KMS-11 (cell line): ENCODE data around the gene KCNJ8.

Experiments used
- H2AFZ ChIP-seq: fragments of 200-600 bp; sonication (generic); 2 replicates; pipeline ENCODE4 v1.6.1; 2016; ENCODE audit warnings: antibody characterized with exemption, mixed run types, low read depth
- H3K27ac ChIP-seq: fragments of 200-600 bp; sonication (generic); 2 replicates; pipeline ENCODE4 v1.6.1; 2016; ENCODE audit warnings: mild to moderate bottlenecking, mixed run types
- H3K27me3 ChIP-seq: fragments of 200-600 bp; sonication (generic); 2 replicates; pipeline ENCODE4 v1.6.1; 2017; ENCODE audit warnings: mild to moderate bottlenecking, low read depth, mixed run types, moderate library complexity; ENCODE audit not compliant: insufficient read depth
- H3K36me3 ChIP-seq: fragments of 200-600 bp; sonication (generic); 2 replicates; pipeline ENCODE4 v1.6.1; 2017; ENCODE audit warnings: mild to moderate bottlenecking, mixed run types; ENCODE audit not compliant: insufficient read depth
- H3K4me1 ChIP-seq: fragments of 200-600 bp; sonication (generic); 2 replicates; pipeline ENCODE4 v1.6.1; 2016; ENCODE audit warnings: mild to moderate bottlenecking, low read depth, mixed run types; ENCODE audit not compliant: poor library complexity, severe bottlenecking
- H3K4me2 ChIP-seq: fragments of 200-600 bp; sonication (generic); 2 replicates; pipeline ENCODE4 v1.7.0; 2016; ENCODE audit warnings: mild to moderate bottlenecking, mixed run types
- H3K4me3 ChIP-seq: fragments of 200-600 bp; sonication (generic); IDR thresholded peaks from 2 replicates; pipeline ENCODE4 v1.6.1; 2017; ENCODE audit warnings: low read depth, low read length, mixed read lengths; ENCODE audit not compliant: insufficient read depth
- H3K79me2 ChIP-seq: fragments of 200-600 bp; sonication (generic); 2 replicates; pipeline ENCODE4 v1.6.1; 2016; ENCODE audit warnings: low read depth, mixed run types; ENCODE audit not compliant: insufficient read depth
- H3K9ac ChIP-seq: fragments of 200-600 bp; sonication (generic); 2 replicates; pipeline ENCODE4 v1.6.1; 2016; ENCODE audit warnings: mild to moderate bottlenecking, mixed run types
- H4K20me1 ChIP-seq: fragments of 200-600 bp; sonication (generic); 2 replicates; pipeline ENCODE4 v1.6.1; 2016; ENCODE audit warnings: mild to moderate bottlenecking, mixed run types; ENCODE audit not compliant: insufficient read depth
- CTCF ChIP-seq: fragments of 200-600 bp; sonication (generic); conservative IDR thresholded peaks from 2 replicates; pipeline ENCODE4 v1.6.1; 2017; ENCODE audit warnings: low read depth, mild to moderate bottlenecking, antibody characterized with exemption, low read length, moderate library complexity, mixed read lengths

Gene KCNJ8

GRCh38 chr12:21775133-21775820 is 771 bp upstream of the KCNJ8 start:
- Histone ChIP-seq H3K4me3 (no peak overlapping the region), H3K4me2 (no peak overlapping the region), H4K20me1 (no peaks in the 10 kb centered on the region), H3K9ac (no peak overlapping the region), H3K4me1 (no peaks in the 10 kb centered on the region), H3K36me3 (no peaks in the 10 kb centered on the region), H3K79me2 (no peaks in the 10 kb centered on the region), H3K27me3 (no peaks in the 10 kb centered on the region; the same call in 1 of the 2 replicates), H3K27ac (no peak overlapping the region), H2AFZ (peak overlapping the region; percentile 18; the same call in 1 of the 2 replicates)
- TF ChIP-seq CTCF = no peak

- Histone ChIP-seq H3K36me3 (no peaks in the 10 kb centered on the region), H3K27me3 (no peaks in the 10 kb centered on the region; the same call in 1 of the 2 replicates), H3K4me3 (no peak overlapping the region), H3K9ac (no peak overlapping the region), H3K27ac (no peak overlapping the region), H3K4me1 (no peaks in the 10 kb centered on the region), H3K4me2 (no peak overlapping the region), H2AFZ (no peak overlapping the region), H4K20me1 (no peaks in the 10 kb centered on the region), H3K79me2 (no peaks in the 10 kb centered on the region)
- no peak for TF ChIP-seq CTCF
Observed at GRCh38 chr12:21773806-21774205, 700 bp downstream of the KCNJ8 start.

GRCh38 chr12:21773263-21773741 is 1.2 kb downstream of the KCNJ8 start:
- H2AFZ ChIP-seq = no peak overlapping the region

DNA sequence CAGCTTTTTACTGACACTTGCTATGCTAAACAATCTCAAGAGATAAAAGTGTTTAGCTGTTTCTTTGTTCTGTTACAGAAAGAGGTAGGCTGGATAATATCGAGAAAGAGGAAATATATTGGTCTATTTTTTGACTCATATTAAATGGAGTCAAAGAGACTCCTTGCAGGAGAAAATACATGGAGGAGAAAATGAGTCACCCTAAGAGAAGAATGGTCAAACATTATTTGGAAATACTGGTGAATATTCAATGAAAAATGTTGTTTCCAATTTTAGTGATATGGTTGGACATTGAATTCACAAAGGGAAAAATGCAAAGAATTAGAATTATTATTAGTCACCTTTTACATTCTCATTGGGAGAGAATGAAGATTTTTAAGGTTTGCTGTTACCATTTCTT is 3.2 kb downstream of the KCNJ8 start:
- Histone ChIP-seq H3K9ac (no peak overlapping the region), H3K79me2 (no peaks in the 10 kb centered on the region), H4K20me1 (no peaks in the 10 kb centered on the region), H3K4me1 (no peaks in the 10 kb centered on the region), H3K36me3 (no peaks in the 10 kb centered on the region), H2AFZ (no peak overlapping the region), H3K4me2 (no peak overlapping the region), H3K4me3 (no peak overlapping the region), H3K27ac (no peak overlapping the region), H3K27me3 (no peaks in the 10 kb centered on the region)
- TF ChIP-seq CTCF = no peak

More at GRCh38 chr12:21773263-21773741, 1.2 kb downstream of the KCNJ8 start:
- Histone ChIP-seq H3K79me2 (no peaks in the 10 kb centered on the region), H3K36me3 (no peaks in the 10 kb centered on the region), H4K20me1 (no peaks in the 10 kb centered on the region), H3K4me2 (no peak overlapping the region), H3K27me3 (no peaks in the 10 kb centered on the region; the same call in 1 of the 2 replicates), H3K27ac (no peak overlapping the region), H3K4me1 (no peaks in the 10 kb centered on the region), H3K9ac (no peak overlapping the region), H3K4me3 (no peak overlapping the region)
- no peak for TF ChIP-seq CTCF
